A673 (cell line): ENCODE data around the gene PLEKHH1. TPM values are rescaled to one million over a fixed set of nuclear protein-coding genes. Genes with fewer than 3 reads are reported as not detected.

ENCODE experiments used
- BruUV-seq: library from RNA; stranded (reverse); fragments of 400-500 nt; replicated peaks from 2 replicates; lab custom pipeline; 2021; lab: Mats Ljungman, UMichigan
- CTCF ChIA-PET: fragments of 300-600 bp; sonication (Branson Sonifier 250); formaldehyde crosslinking; loops from one replicate; lab custom pipeline; 2022; ENCODE audit warnings: antibody characterized with exemption; lab: Charles Lee
- POLR2A ChIA-PET: fragments of 300-600 bp; sonication (Branson Sonifier 250); formaldehyde crosslinking; loops from one replicate; lab custom pipeline; 2022; ENCODE audit warnings: antibody characterized with exemption; ENCODE audit not compliant: low non-redundant PET; lab: Charles Lee
- DNase-seq: peaks from one replicate; pipeline ENCODE4 v3.0.0-alpha.2; 2015; ENCODE audit warnings: low spot score
- H3K27ac ChIP-seq: fragments of 200-600 bp; sonication (generic); 2 replicates; pipeline ENCODE4 v1.5.1; 2016; ENCODE audit warnings: mixed run types, low read depth, mild to moderate bottlenecking, mixed read lengths, antibody characterized with exemption, low read length; ENCODE audit not compliant: poor library complexity, severe bottlenecking
- H3K27me3 ChIP-seq: fragments of 200-600 bp; sonication (generic); replicated peaks from 2 replicates; pipeline ENCODE4 v1.6.1; 2017; ENCODE audit warnings: mixed run types, low read depth, mild to moderate bottlenecking, mixed read lengths, antibody characterized with exemption, low read length; ENCODE audit not compliant: insufficient read depth, poor library complexity
- H3K36me3 ChIP-seq: fragments of 200-600 bp; sonication (generic); 2 replicates; pipeline ENCODE4 v1.6.1; 2016; ENCODE audit warnings: mixed run types, mild to moderate bottlenecking, mixed read lengths, antibody characterized with exemption, low read length; ENCODE audit not compliant: insufficient read depth, poor library complexity, severe bottlenecking
- H3K4me1 ChIP-seq: fragments of 200-600 bp; sonication (generic); 2 replicates; pipeline ENCODE4 v1.6.1; 2017; ENCODE audit warnings: mixed run types, mild to moderate bottlenecking, mixed read lengths, antibody characterized with exemption, low read length; ENCODE audit not compliant: insufficient read depth, poor library complexity, severe bottlenecking
- H3K4me3 ChIP-seq: fragments of 200-600 bp; sonication (generic); 2 replicates; pipeline ENCODE4 v1.5.1; 2016; ENCODE audit warnings: low read depth, mixed run types, mild to moderate bottlenecking, mixed read lengths, low read length; ENCODE audit not compliant: poor library complexity, severe bottlenecking
- H3K9me3 ChIP-seq: fragments of 200-600 bp; sonication (generic); 2 replicates; pipeline ENCODE4 v1.6.1; 2016; ENCODE audit warnings: mixed run types, low read depth, mild to moderate bottlenecking, mixed read lengths, antibody characterized with exemption, low read length; ENCODE audit not compliant: poor library complexity, severe bottlenecking
- CTCF ChIP-seq: fragments of 300-800, 200-600 bp; sonication (generic); conservative IDR thresholded peaks from 2 replicates; pipeline ENCODE4 v1.5.1; 2017; ENCODE audit warnings: low read depth, mild to moderate bottlenecking, antibody characterized with exemption, low read length, moderate library complexity, mixed read lengths
- EZH2 ChIP-seq: fragments of 200-600 bp; sonication (generic); IDR thresholded peaks from 2 replicates; pipeline ENCODE4 v1.6.1; 2017; ENCODE audit warnings: borderline replicate concordance, low read depth, mild to moderate bottlenecking, mixed read lengths, antibody characterized with exemption, low read length; ENCODE audit not compliant: poor library complexity, severe bottlenecking
- intact Hi-C: fragments of 100-400 bp; cut with micrococcal nuclease; formaldehyde crosslinking; loops from one replicate; pipeline ENCODE4 v1.10.0; 2022; ENCODE audit not compliant: unreplicated experiment
- total RNA-seq: library from RNA; stranded (reverse); gene quantifications from 2 replicates; pipeline ENCODE4 v1.2.3, GENCODE V29; 2021

PLEKHH1 gene
- total RNA-seq, 1 experiment from 2014 or later = 8.9 TPM

GRCh38 chr14:67574156-67574555, 41.1 kb downstream of the PLEKHH1 start:
- POLR2A ChIA-PET = no interaction called here
- CTCF ChIA-PET = interaction anchor here (1.0 kb wide), 1 partner anchor 26 kb away, joined by 3 read pairs; the partner anchor contains the start of gene PIGH
- BruUV-seq = no TSS peak
- H3K27me3 ChIP-seq = no peaks in the 10 kb centered on the region
- H3K9me3 ChIP-seq = no peaks in the 10 kb centered on the region
- no peak overlapping the region for H3K27ac ChIP-seq
- H3K4me3 ChIP-seq = no peak overlapping the region
- H3K36me3 ChIP-seq = no peaks in the 10 kb centered on the region
- intact Hi-C loops = loop anchor here (5.0 kb wide), 1 partner anchor 407 kb away; no protein-coding TSS in a partner anchor
- H3K4me1 ChIP-seq = no peaks in the 10 kb centered on the region
- no peak for DNase-seq
- TF ChIP-seq CTCF (no peak), EZH2 (no peak)

GRCh38 chr14:67574806-67575205, 41.7 kb downstream of the PLEKHH1 start:
- Histone ChIP-seq H3K9me3 (no peaks in the 10 kb centered on the region), H3K27me3 (no peaks in the 10 kb centered on the region), H3K4me1 (no peaks in the 10 kb centered on the region), H3K27ac (no peak overlapping the region), H3K4me3 (no peak overlapping the region), H3K36me3 (no peaks in the 10 kb centered on the region)
- ChIA-PET POLR2A (no interaction called here), CTCF (no interaction called here)
- no peak for DNase-seq
- BruUV-seq = no TSS peak
- TF ChIP-seq EZH2 (no peak), CTCF (no peak)
- intact Hi-C loops = loop anchor here (5.0 kb wide), 1 partner anchor 408 kb away; no protein-coding TSS in a partner anchor

DNA sequence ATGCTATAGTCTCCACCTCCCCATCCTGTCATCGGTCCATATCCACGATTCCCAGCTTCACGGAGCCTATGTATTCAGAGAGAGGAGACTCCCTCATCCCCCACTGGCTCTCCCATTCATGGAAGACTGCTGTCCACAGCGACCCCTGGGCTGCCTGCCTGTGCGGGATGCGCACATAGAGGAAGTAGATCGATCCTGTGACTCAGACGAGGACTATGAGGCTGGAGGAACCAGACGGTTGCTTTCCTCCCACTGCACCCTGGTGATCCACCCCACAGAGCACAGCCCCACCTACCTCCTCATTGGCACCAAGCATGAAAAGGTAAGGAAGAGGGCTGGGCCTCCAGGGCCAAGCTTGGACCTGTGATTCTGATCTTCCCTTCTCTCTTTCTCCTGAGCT, 42.6 kb downstream of the PLEKHH1 start:
- H3K27me3 ChIP-seq = no peaks in the 10 kb centered on the region
- H3K27ac ChIP-seq = no peak overlapping the region
- intact Hi-C loops = no loop called here
- no peak for DNase-seq
- H3K9me3 ChIP-seq = no peaks in the 10 kb centered on the region
- ChIA-PET POLR2A (no interaction called here), CTCF (no interaction called here)
- no peak for TF ChIP-seq CTCF
- TF ChIP-seq EZH2 = no peak
- no peaks in the 10 kb centered on the region for H3K4me1 ChIP-seq
- BruUV-seq = no TSS peak
- H3K36me3 ChIP-seq = no peaks in the 10 kb centered on the region
- no peak overlapping the region for H3K4me3 ChIP-seq
